A549 (cell line): Measurements from ENCODE around the gene MMP10. TPM values are rescaled to one million over a fixed set of nuclear protein-coding genes. Genes with fewer than 3 reads are reported as not detected.

ENCODE experiments used
- ATAC-seq, 2 experiments: fragments of 200-7000 bp in 1 of 2; fragments of >200 bp in 1 of 2; cut with Nextera tagmentation in 1 of 2; cut with Tn5 transposase in 1 of 2; 3 replicates each; pipeline versions ENCODE4 v1.8.0 to v1.9.1; 2018 to 2020; ENCODE audit warnings: mild to moderate bottlenecking in 1 of 2, moderate library complexity in 1 of 2
- CTCF ChIA-PET: fragments of 300-600 bp; sonication (Branson Sonifier 250); formaldehyde crosslinking; extraction: SDS; loops from one replicate; lab custom pipeline; 2021; ENCODE audit warnings: antibody characterized with exemption, inconsistent platforms; lab: Yijun Ruan, JAX
- POLR2A ChIA-PET: fragments of 350-600 bp; formaldehyde crosslinking; extraction: SDS; loops from one replicate; lab custom pipeline; 2021; ENCODE audit warnings: antibody characterized with exemption, inconsistent platforms; lab: Yijun Ruan, JAX
- DNase-seq, 2 experiments: peaks; one replicate each; pipeline versions ENCODE4 v3.0.0 to v3.0.0-alpha.2; 2011 to 2016; ENCODE audit warnings: low read depth in 1 of 2, low spot score in 1 of 2
- FAIRE-seq: peaks from 2 replicates; lab custom pipeline; 2011; peaks lifted over from hg19 to GRCh38; lab: Jason Lieb, UNC
- H3K27ac ChIP-seq, 2 experiments: fragments of >200 bp; sonication (Bioruptor Twin); formaldehyde crosslinking; 3 replicates each; pipeline ENCODE4 v1.5.1; 2016 to 2017
- H3K4me1 ChIP-seq: fragments of >200 bp; sonication (Bioruptor Twin); formaldehyde crosslinking; 3 replicates; pipeline ENCODE4 v1.6.1; 2016
- H3K4me2 ChIP-seq: fragments of >200 bp; sonication (Bioruptor Twin); formaldehyde crosslinking; 3 replicates; pipeline ENCODE4 v1.6.1; 2016
- H3K4me3 ChIP-seq: fragments of >200 bp; sonication (Bioruptor Twin); formaldehyde crosslinking; 3 replicates; pipeline ENCODE4 v1.5.1; 2016
- H3K9me3 ChIP-seq: fragments of >200 bp; sonication (Bioruptor Twin); formaldehyde crosslinking; 3 replicates; pipeline ENCODE4 v1.6.1; 2016
- CBX2 ChIP-seq: fragments of 200-600 bp; sonication (generic); IDR thresholded peaks from 2 replicates; pipeline ENCODE4 v1.6.1; 2016; ENCODE audit warnings: low read depth, mild to moderate bottlenecking, borderline replicate concordance
- CBX8 ChIP-seq: fragments of 200-600 bp; sonication (generic); IDR thresholded peaks from 2 replicates; pipeline ENCODE4 v1.6.1; 2016
- CEBPB ChIP-seq, 2 experiments: fragments of >200 bp in 1 of 2; sonication (Bioruptor Twin) in 1 of 2; formaldehyde crosslinking in 1 of 2; IDR thresholded peaks; 2 replicates each; pipeline ENCODE4 v1.6.1; 2012 to 2016
- CHD2 ChIP-seq: fragments of 150-350 bp; IDR thresholded peaks from 2 replicates; pipeline ENCODE4 v1.6.1; 2014; ENCODE audit warnings: low read length; ENCODE audit not compliant: partially characterized antibody
- EHF ChIP-seq: fragments of 250-450 bp; sonication (Bioruptor Pico); IDR thresholded peaks from 2 replicates; pipeline ENCODE4 v1.5.0; 2020; ENCODE audit warnings: mild to moderate bottlenecking
- EP300 ChIP-seq, 2 experiments: fragments of >200 bp; sonication (Bioruptor Twin); formaldehyde crosslinking; IDR thresholded peaks; 2 replicates in 1 of 2; 3 replicates in 1 of 2; pipeline ENCODE4 v1.6.1; 2016 to 2017
- FOSB ChIP-seq: fragments of 250-450 bp; sonication (Bioruptor Pico); IDR thresholded peaks from 2 replicates; pipeline ENCODE4 v1.5.0; 2020; ENCODE audit warnings: mild to moderate bottlenecking, moderate library complexity
- FOSL2 ChIP-seq, 2 experiments: fragments of 450-650 bp in 1 of 2; fragments of >200 bp in 1 of 2; sonication (Bioruptor Twin) in 1 of 2; formaldehyde crosslinking; IDR thresholded peaks; 2 replicates each; pipeline versions ENCODE4 v1.5.0 to v1.6.1; 2016 to 2020; ENCODE audit warnings: mild to moderate bottlenecking in 1 of 2, moderate library complexity in 1 of 2
- HEYL ChIP-seq: fragments of 250-450 bp; sonication (Bioruptor Pico); IDR thresholded peaks from 2 replicates; pipeline ENCODE4 v1.8.0; 2021; ENCODE audit warnings: mild to moderate bottlenecking, moderate library complexity
- HOXA7 ChIP-seq: fragments of 250-450 bp; sonication (Bioruptor Pico); IDR thresholded peaks from 2 replicates; pipeline ENCODE4 v1.5.0; 2020; ENCODE audit warnings: mild to moderate bottlenecking, moderate library complexity
- HOXB5 ChIP-seq: fragments of 250-450 bp; sonication (Bioruptor Pico); IDR thresholded peaks from 2 replicates; pipeline ENCODE4 v1.5.0; 2020; ENCODE audit warnings: mild to moderate bottlenecking, moderate library complexity
- JUN ChIP-seq, 2 experiments: fragments of >200 bp; sonication (Bioruptor Twin); formaldehyde crosslinking; IDR thresholded peaks; 2 replicates in 1 of 2; 3 replicates in 1 of 2; pipeline ENCODE4 v1.6.1; 2016 to 2017
- JUNB ChIP-seq: fragments of >200 bp; sonication (Bioruptor Twin); formaldehyde crosslinking; IDR thresholded peaks from 2 replicates; pipeline ENCODE4 v1.6.1; 2016
- KDM1A ChIP-seq: fragments of 200-600 bp; sonication (generic); IDR thresholded peaks from 2 replicates; pipeline ENCODE4 v1.6.1; 2016; ENCODE audit warnings: low read depth, mild to moderate bottlenecking
- MAZ ChIP-seq: fragments of 150-350 bp; IDR thresholded peaks from 2 replicates; pipeline ENCODE4 v1.6.1; 2014; ENCODE audit warnings: antibody characterized with exemption, low read depth, low read length, borderline replicate concordance
- NFE2L2 ChIP-seq: fragments of 150-350 bp; conservative IDR thresholded peaks from 2 replicates; pipeline ENCODE4 v1.6.1; 2014; ENCODE audit warnings: low read length
- NPAS2 ChIP-seq: fragments of 250-450 bp; sonication (Bioruptor Pico); IDR thresholded peaks from 2 replicates; pipeline ENCODE4 v1.8.0; 2022; ENCODE audit warnings: mild to moderate bottlenecking, moderate library complexity, borderline replicate concordance
- PHF8 ChIP-seq: fragments of 200-600 bp; sonication (generic); IDR thresholded peaks from 2 replicates; pipeline ENCODE4 v1.6.1; 2016; ENCODE audit warnings: low read depth, mild to moderate bottlenecking, antibody characterized with exemption, moderate library complexity, borderline replicate concordance
- POLR2AphosphoS2 ChIP-seq: conservative IDR thresholded peaks from 2 replicates; pipeline ENCODE4 v1.6.1; 2012; ENCODE audit warnings: low read length, improper control_type of control experiment, inconsistent platforms
- SMC3 ChIP-seq: fragments of >200 bp; sonication (Bioruptor Twin); formaldehyde crosslinking; IDR thresholded peaks from 3 replicates; pipeline ENCODE4 v1.6.1; 2018; ENCODE audit warnings: inconsistent platforms
- SREBF2 ChIP-seq: fragments of 450-650 bp; IDR thresholded peaks from 2 replicates; pipeline ENCODE4 v1.6.1; 2014; ENCODE audit warnings: mild to moderate bottlenecking, moderate library complexity
- WGBS: methylation state at CpG from one replicate; pipeline ENCODE4 v1.1.6; 2017; ENCODE audit errors: missing lambda C conversion rate; 5-methylcytosine and 5-hydroxymethylcytosine counted together
- polyA plus RNA-seq, 4 experiments: library from polyadenylated mRNA; depleted of rRNA in 3 of 4; stranded (reverse); fragments of >200 nt; fragmentation: RNase III in 1 of 4; extraction: RNeasy Plus Mini Kit Qiagen cat#74134 plus additional on column Dnase treatment in 1 of 4; gene quantifications; 2 replicates in 3 of 4; 3 replicates in 1 of 4; pipeline ENCODE4 v1.2.3, GENCODE V29; 2011 to 2017
- TF ChIP-seq, protein P1 (sequence below): fragments of >200 bp; sonication (Bioruptor Twin); formaldehyde crosslinking; IDR thresholded peaks from 2 replicates; pipeline ENCODE4 v1.6.1; 2016
- TF ChIP-seq, protein P2 (sequence below): fragments of 250-450 bp; sonication (Bioruptor Pico); IDR thresholded peaks from 2 replicates; pipeline ENCODE4 v1.5.0; 2021; ENCODE audit warnings: mild to moderate bottlenecking, moderate library complexity, borderline replicate concordance
- TF ChIP-seq, protein P3 (sequence below): fragments of >200 bp; sonication (Bioruptor Twin); formaldehyde crosslinking; IDR thresholded peaks from 3 replicates; pipeline ENCODE4 v1.5.1; 2016
- TF ChIP-seq, protein P4 (sequence below): fragments of 250-450 bp; sonication (Bioruptor Pico); IDR thresholded peaks from 2 replicates; pipeline ENCODE4 v1.5.0; 2020; ENCODE audit warnings: low read depth, mild to moderate bottlenecking, moderate library complexity
- TF ChIP-seq, protein P5 (sequence below): IDR thresholded peaks from 2 replicates; pipeline ENCODE4 v1.6.1; 2012
- TF ChIP-seq, protein P6 (sequence below): IDR thresholded peaks from 2 replicates; pipeline ENCODE4 v1.6.1; 2012

The MMP10 gene
- polyA plus RNA-seq, 2 of the 4 experiments (the other 2 are of a cell fraction), result 0.13 to 1.5 TPM

DNA sequence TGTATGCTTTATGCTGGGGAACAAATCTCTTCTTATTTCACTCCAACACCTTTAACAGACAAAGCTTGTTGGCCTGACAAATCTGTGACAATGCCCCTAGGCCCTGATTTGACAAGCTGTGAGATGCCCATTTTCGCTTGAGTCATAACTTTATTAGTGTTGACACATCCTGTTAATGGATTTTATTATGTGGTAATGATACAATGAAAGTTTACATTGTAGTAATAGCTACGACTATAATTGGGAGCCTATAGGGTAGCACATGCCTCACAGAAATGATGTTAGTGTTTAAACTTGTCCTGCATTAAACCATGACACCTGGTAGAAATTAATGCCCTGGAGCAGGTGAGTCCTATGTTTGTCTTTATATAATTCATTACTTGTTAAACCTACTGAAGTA lies 3.3 kb upstream of the MMP10 start:
- H3K27ac ChIP-seq, result no peak overlapping the region
- POLR2A ChIA-PET, result no interaction called here
- ATAC-seq, result no peak

DNA sequence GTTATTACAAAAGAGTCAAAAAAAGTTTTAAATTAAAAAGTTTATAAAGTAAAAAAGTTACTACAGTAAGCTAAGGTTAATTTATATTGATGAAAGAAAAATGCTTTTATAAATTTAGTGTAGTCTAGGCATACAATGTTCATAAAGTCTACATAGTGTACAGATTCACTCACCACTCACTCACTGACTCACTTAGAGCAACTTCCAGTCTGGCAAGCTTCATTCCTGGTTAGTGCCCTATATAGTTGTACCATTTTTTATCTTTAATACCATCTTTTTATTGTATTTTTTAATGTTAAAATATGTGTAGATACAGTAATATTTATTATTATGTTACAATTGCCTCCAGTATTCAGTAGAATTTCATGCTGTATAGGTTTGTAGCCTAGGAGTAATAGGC lies 2.6 kb upstream of the MMP10 start:
- no peak for FAIRE-seq
- Histone ChIP-seq H3K27ac (no peak overlapping the region), H3K4me1 (peaks cover 12% of the 10 kb centered on the region), H3K9me3 (no peaks in the 10 kb centered on the region), H3K4me2 (no peak overlapping the region), H3K4me3 (no peak overlapping the region)
- no peak for ATAC-seq
- no peak for DNase-seq
- ChIA-PET CTCF (interaction anchor here (0.9 to 1.8 kb wide), 6 partner anchors 10 to 158 kb away, joined by 3 to 7 read pairs (median 4); no protein-coding TSS in a partner anchor), POLR2A (no interaction called here)
- TF ChIP-seq, protein P1, sequence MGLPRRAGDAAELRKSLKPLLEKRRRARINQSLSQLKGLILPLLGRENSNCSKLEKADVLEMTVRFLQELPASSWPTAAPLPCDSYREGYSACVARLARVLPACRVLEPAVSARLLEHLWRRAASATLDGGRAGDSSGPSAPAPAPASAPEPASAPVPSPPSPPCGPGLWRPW, result no peak
- TF ChIP-seq EHF (no peak), SMC3 (no peak), EP300 (IDR thresholded peaks at IDR 0.05) (no peak), KDM1A (no peak), PHF8 (no peak)
- TF ChIP-seq, protein P2, sequence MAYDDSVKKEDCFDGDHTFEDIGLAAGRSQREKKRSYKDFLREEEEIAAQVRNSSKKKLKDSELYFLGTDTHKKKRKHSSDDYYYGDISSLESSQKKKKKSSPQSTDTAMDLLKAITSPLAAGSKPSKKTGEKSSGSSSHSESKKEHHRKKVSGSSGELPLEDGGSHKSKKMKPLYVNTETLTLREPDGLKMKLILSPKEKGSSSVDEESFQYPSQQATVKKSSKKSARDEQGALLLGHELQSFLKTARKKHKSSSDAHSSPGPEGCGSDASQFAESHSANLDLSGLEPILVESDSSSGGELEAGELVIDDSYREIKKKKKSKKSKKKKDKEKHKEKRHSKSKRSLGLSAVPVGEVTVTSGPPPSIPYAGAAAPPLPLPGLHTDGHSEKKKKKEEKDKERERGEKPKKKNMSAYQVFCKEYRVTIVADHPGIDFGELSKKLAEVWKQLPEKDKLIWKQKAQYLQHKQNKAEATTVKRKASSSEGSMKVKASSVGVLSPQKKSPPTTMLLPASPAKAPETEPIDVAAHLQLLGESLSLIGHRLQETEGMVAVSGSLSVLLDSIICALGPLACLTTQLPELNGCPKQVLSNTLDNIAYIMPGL (CRISPR knock-in tag), result no peak
- TF ChIP-seq, protein P3, sequence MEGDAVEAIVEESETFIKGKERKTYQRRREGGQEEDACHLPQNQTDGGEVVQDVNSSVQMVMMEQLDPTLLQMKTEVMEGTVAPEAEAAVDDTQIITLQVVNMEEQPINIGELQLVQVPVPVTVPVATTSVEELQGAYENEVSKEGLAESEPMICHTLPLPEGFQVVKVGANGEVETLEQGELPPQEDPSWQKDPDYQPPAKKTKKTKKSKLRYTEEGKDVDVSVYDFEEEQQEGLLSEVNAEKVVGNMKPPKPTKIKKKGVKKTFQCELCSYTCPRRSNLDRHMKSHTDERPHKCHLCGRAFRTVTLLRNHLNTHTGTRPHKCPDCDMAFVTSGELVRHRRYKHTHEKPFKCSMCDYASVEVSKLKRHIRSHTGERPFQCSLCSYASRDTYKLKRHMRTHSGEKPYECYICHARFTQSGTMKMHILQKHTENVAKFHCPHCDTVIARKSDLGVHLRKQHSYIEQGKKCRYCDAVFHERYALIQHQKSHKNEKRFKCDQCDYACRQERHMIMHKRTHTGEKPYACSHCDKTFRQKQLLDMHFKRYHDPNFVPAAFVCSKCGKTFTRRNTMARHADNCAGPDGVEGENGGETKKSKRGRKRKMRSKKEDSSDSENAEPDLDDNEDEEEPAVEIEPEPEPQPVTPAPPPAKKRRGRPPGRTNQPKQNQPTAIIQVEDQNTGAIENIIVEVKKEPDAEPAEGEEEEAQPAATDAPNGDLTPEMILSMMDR, result no peak

More for the DNA sequence above, 3.3 kb upstream of the MMP10 start:
- FAIRE-seq, result no peak
- WGBS, result 46% methylated on average over 2 of the region's 2 CpGs
- CTCF ChIA-PET, result interaction anchor here (1.1 to 1.8 kb wide), 5 partner anchors 9 to 157 kb away, joined by 3 to 7 read pairs (median 4); no protein-coding TSS in a partner anchor
- Histone ChIP-seq H3K9me3 (no peaks in the 10 kb centered on the region), H3K4me3 (no peak overlapping the region), H3K4me1 (peaks cover 12% of the 10 kb centered on the region), H3K4me2 (no peak overlapping the region)
- TF ChIP-seq HOXB5 (CRISPR knock-in tag), result no peak
- no peak for TF ChIP-seq NFE2L2
- no peak for TF ChIP-seq MAZ
- TF ChIP-seq, protein P4, sequence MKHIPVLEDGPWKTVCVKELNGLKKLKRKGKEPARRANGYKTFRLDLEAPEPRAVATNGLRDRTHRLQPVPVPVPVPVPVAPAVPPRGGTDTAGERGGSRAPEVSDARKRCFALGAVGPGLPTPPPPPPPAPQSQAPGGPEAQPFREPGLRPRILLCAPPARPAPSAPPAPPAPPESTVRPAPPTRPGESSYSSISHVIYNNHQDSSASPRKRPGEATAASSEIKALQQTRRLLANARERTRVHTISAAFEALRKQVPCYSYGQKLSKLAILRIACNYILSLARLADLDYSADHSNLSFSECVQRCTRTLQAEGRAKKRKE (CRISPR knock-in tag), result no peak
- no peak for TF ChIP-seq NPAS2 (CRISPR knock-in tag)
- TF ChIP-seq, protein P5, sequence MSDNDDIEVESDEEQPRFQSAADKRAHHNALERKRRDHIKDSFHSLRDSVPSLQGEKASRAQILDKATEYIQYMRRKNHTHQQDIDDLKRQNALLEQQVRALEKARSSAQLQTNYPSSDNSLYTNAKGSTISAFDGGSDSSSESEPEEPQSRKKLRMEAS, result no peak
- no peak for TF ChIP-seq HOXA7 (CRISPR knock-in tag)
- TF ChIP-seq CBX8, result no peak
- no peak for TF ChIP-seq HEYL
- no peak for TF ChIP-seq FOSL2 (IDR thresholded peaks at IDR 0.05)
- TF ChIP-seq FOSL2 (CRISPR knock-in tag; IDR thresholded peaks at IDR 0.05), result no peak
- TF ChIP-seq FOSB (CRISPR knock-in tag), result no peak
- TF ChIP-seq JUN (IDR thresholded peaks at IDR 0.05), result no peak
- TF ChIP-seq CBX2, result no peak
- no peak for TF ChIP-seq CHD2
- no peak for TF ChIP-seq JUNB
- TF ChIP-seq CEBPB (IDR thresholded peaks at IDR 0.05), result no peak
- TF ChIP-seq POLR2AphosphoS2, result no peak
- no peak for TF ChIP-seq SREBF2
- TF ChIP-seq, protein P6, sequence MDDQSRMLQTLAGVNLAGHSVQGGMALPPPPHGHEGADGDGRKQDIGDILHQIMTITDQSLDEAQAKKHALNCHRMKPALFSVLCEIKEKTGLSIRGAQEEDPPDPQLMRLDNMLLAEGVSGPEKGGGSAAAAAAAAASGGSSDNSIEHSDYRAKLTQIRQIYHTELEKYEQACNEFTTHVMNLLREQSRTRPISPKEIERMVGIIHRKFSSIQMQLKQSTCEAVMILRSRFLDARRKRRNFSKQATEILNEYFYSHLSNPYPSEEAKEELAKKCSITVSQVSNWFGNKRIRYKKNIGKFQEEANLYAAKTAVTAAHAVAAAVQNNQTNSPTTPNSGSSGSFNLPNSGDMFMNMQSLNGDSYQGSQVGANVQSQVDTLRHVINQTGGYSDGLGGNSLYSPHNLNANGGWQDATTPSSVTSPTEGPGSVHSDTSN, result no peak
- TF ChIP-seq KDM1A, result no peak
- no peak for DNase-seq
